PFSK-1 (cell line): ENCODE results near the gene HYCC2.

ENCODE experiments used
- POLR2AphosphoS5 ChIP-seq: IDR thresholded peaks from 2 replicates; pipeline ENCODE4 v1.6.1; 2012; ENCODE audit warnings: low read depth, mild to moderate bottlenecking, control low read depth, low read length, moderate library complexity
- REST ChIP-seq, 2 experiments: IDR thresholded peaks; 2 replicates each; pipeline versions ENCODE4 v1.6.1 to v1.8.0; 2011 to 2012; ENCODE audit warnings: low read depth in 2 of 2, low read length in 2 of 2, control low read depth in 1 of 2, inconsistent platforms in 1 of 2, mild to moderate bottlenecking in 1 of 2, moderate library complexity in 1 of 2; ENCODE audit not compliant: insufficient read depth in 1 of 2

- TF ChIP-seq POLR2AphosphoS5 (no peak), REST (IDR thresholded peaks at IDR 0.05; ENCODE audit: insufficient read depth in 1 of 2, low read depth in 2 of 2, low read length in 2 of 2) (no peak)
Measured at GRCh38 chr2:201090574-201090973, 19.1 kb upstream of the HYCC2 start.
